GM12878 (cell line): ENCODE measurements around the gene MEGF6. TPM values are rescaled to one million over a fixed set of nuclear protein-coding genes. Genes with fewer than 3 reads are reported as not detected.

Source experiments
- ATAC-seq: fragments of 200-7000 bp; cut with Tn5 transposase; 3 replicates; pipeline ENCODE4 v1.9.1; 2020; ENCODE audit warnings: mild to moderate bottlenecking, moderate library complexity
- BruUV-seq: library from RNA; stranded (reverse); fragments of 400-500 nt; replicated peaks from 2 replicates; lab custom pipeline; 2021; lab: Mats Ljungman, UMichigan
- CTCF ChIA-PET: fragments of 300-600 bp; sonication (Branson Sonifier 250); formaldehyde crosslinking; extraction: SDS; loops from one replicate; lab custom pipeline; 2021; ENCODE audit warnings: inconsistent platforms; lab: Yijun Ruan, JAX
- POLR2A ChIA-PET: fragments of 350-600 bp; formaldehyde crosslinking; extraction: SDS; loops from one replicate; lab custom pipeline; 2021; ENCODE audit warnings: inconsistent platforms; lab: Charles Lee
- RAD21 ChIA-PET: fragments of 300-600 bp; sonication (Branson Sonifier 250); formaldehyde crosslinking; loops from one replicate; lab custom pipeline; 2023; ENCODE audit warnings: antibody characterized with exemption; ENCODE audit not compliant: unreplicated experiment; lab: Charles Lee
- SMC1A ChIA-PET: fragments of 300-600 bp; sonication (Branson Sonifier 250); formaldehyde crosslinking; loops from one replicate; lab custom pipeline; 2023; ENCODE audit not compliant: unreplicated experiment, uncharacterized antibody; lab: Charles Lee
- DNase-seq: peaks from one replicate; pipeline ENCODE4 v3.0.0-alpha.2; 2011; ENCODE audit warnings: low read depth, low spot score
- FAIRE-seq: peaks from 3 replicates; lab custom pipeline; 2011; peaks lifted over from hg19 to GRCh38; lab: Jason Lieb, UNC
- H2AFZ ChIP-seq: 2 replicates; pipeline ENCODE4 v1.6.0; 2011; ENCODE audit warnings: low read depth, low read length, control low read depth; ENCODE audit not compliant: control insufficient read depth
- H3K27ac ChIP-seq: 2 replicates; pipeline ENCODE4 v1.5.1; 2011; ENCODE audit warnings: control low read depth; ENCODE audit not compliant: control insufficient read depth, insufficient read depth
- H3K27me3 ChIP-seq, 2 experiments: replicated peaks in 1 of 2; 2 replicates each; pipeline versions ENCODE4 v1.6.0 to v1.6.1; 2011; ENCODE audit warnings: low read length in 1 of 2; ENCODE audit not compliant: control insufficient read depth in 2 of 2, insufficient read depth in 2 of 2
- H3K36me3 ChIP-seq, 2 experiments: 2 replicates each; pipeline ENCODE4 v1.5.1; 2011; ENCODE audit warnings: low read length in 1 of 2; ENCODE audit not compliant: control insufficient read depth in 2 of 2, insufficient read depth in 2 of 2
- H3K4me1 ChIP-seq: 2 replicates; pipeline ENCODE4 v1.6.1; 2011; ENCODE audit warnings: mild to moderate bottlenecking, low read length, moderate library complexity, mixed read lengths; ENCODE audit not compliant: control insufficient read depth, insufficient read depth
- H3K4me2 ChIP-seq: 2 replicates; pipeline ENCODE4 v1.6.0; 2011; ENCODE audit warnings: control low read depth; ENCODE audit not compliant: control insufficient read depth, insufficient read depth
- H3K4me3 ChIP-seq: fragments of 200-600 bp; sonication (generic); 2 replicates; pipeline ENCODE4 v1.5.1; 2016
- H3K79me2 ChIP-seq: 2 replicates; pipeline ENCODE4 v1.6.0; 2011; ENCODE audit warnings: low read length; ENCODE audit not compliant: control insufficient read depth, insufficient read depth
- H3K9ac ChIP-seq: 2 replicates; pipeline ENCODE4 v1.8.0; 2011; ENCODE audit warnings: low read length, control low read depth, mixed read lengths; ENCODE audit not compliant: control insufficient read depth, insufficient read depth
- H3K9me3 ChIP-seq: replicated peaks from 3 replicates; pipeline ENCODE4 v1.5.1; 2011; ENCODE audit warnings: mild to moderate bottlenecking, low read length; ENCODE audit not compliant: control insufficient read depth, insufficient read depth
- H4K20me1 ChIP-seq: 2 replicates; pipeline ENCODE4 v1.6.0; 2011; ENCODE audit not compliant: control insufficient read depth, insufficient read depth
- CUX1 ChIP-seq: IDR thresholded peaks from 2 replicates; pipeline ENCODE4 v1.6.1; 2012; ENCODE audit warnings: improper control_type of control experiment, low read depth, low read length; ENCODE audit not compliant: insufficient replicate concordance
- EGR1 ChIP-seq, 2 experiments: IDR thresholded peaks; 1 replicate in 1 of 2; 2 replicates in 1 of 2; pipeline ENCODE4 v1.6.1; 2011 to 2012; ENCODE audit warnings: low read depth in 2 of 2, low read length in 2 of 2, borderline replicate concordance in 1 of 2, mild to moderate bottlenecking in 1 of 2, moderate library complexity in 1 of 2
- ELK1 ChIP-seq: IDR thresholded peaks from 2 replicates; pipeline ENCODE4 v1.6.1; 2012; ENCODE audit warnings: low read depth, low read length, improper control_type of control experiment
- IKZF1 ChIP-seq: fragments of 450-650 bp; conservative IDR thresholded peaks from 2 replicates; pipeline ENCODE4 v1.6.1; 2017; ENCODE audit warnings: antibody characterized with exemption, mild to moderate bottlenecking
- MTA3 ChIP-seq: IDR thresholded peaks from 2 replicates; pipeline ENCODE4 v1.6.1; 2012; ENCODE audit warnings: low read length, inconsistent platforms, borderline replicate concordance
- NKRF ChIP-seq: fragments of 450-650 bp; conservative IDR thresholded peaks from 2 replicates; pipeline ENCODE4 v1.6.1; 2017; ENCODE audit warnings: mild to moderate bottlenecking, moderate library complexity
- NR2C2 ChIP-seq: IDR thresholded peaks from 2 replicates; pipeline ENCODE4 v1.6.1; 2011; ENCODE audit warnings: borderline replicate concordance, low read depth; ENCODE audit not compliant: control insufficient read depth, insufficient read length
- PKNOX1 ChIP-seq: fragments of 450-650 bp; IDR thresholded peaks from 2 replicates; pipeline ENCODE4 v1.6.1; 2016; ENCODE audit warnings: mild to moderate bottlenecking
- POLR2AphosphoS5 ChIP-seq: IDR thresholded peaks from 2 replicates; pipeline ENCODE4 v1.6.1; 2011; ENCODE audit warnings: mild to moderate bottlenecking, low read length, inconsistent platforms
- RCOR1 ChIP-seq: conservative IDR thresholded peaks from 2 replicates; pipeline ENCODE4 v1.6.1; 2012; ENCODE audit warnings: low read depth, low read length, improper control_type of control experiment
- SREBF1 ChIP-seq: IDR thresholded peaks from 2 replicates; pipeline ENCODE4 v1.6.1; 2012; ENCODE audit warnings: mild to moderate bottlenecking, low read length
- TBL1XR1 ChIP-seq: IDR thresholded peaks from 2 replicates; pipeline ENCODE4 v1.6.1; 2012; ENCODE audit warnings: low read depth, low read length, improper control_type of control experiment
- WGBS: methylation state at CpG from one replicate; pipeline ENCODE4 v1.1.6; 2016; ENCODE audit warnings: low lambda C conversion rate; ENCODE audit not compliant: insufficient replicate concordance, insufficient coverage; ENCODE audit errors: missing lambda C conversion rate; 5-methylcytosine and 5-hydroxymethylcytosine counted together
- in situ Hi-C: fragments of 300-500 bp; cut with MboI; formaldehyde crosslinking; loops from 9 replicates; pipeline ENCODE4 v1.14.3; 2018; ENCODE audit warnings: mixed read lengths
- intact Hi-C: fragments of 100-400 bp; cut with micrococcal nuclease; formaldehyde crosslinking; loops from one replicate; pipeline ENCODE4 v1.14.2; 2022; ENCODE audit not compliant: unreplicated experiment
- polyA plus RNA-seq, 11 experiments: library from polyadenylated mRNA; depleted of rRNA in 4 of 11; unstranded in 6 of 11; stranded (reverse) in 5 of 11; fragments of >200 nt; fragmentation: Nextera tagmentation in 4 of 11; fragmentation: Illumina TruSeq in 1 of 11; extraction: Ambion mirVana in 4 of 11; extraction: Trizol in 1 of 11; gene quantifications; 1 replicate in 1 of 11; 2 replicates in 10 of 11; pipeline versions ENCODE4 v1.2.1 to v1.2.3, GENCODE V29; 2011 to 2016; ENCODE audit warnings: inconsistent platforms in 2 of 11, missing spikeins in 2 of 11, low read depth in 1 of 11
- total RNA-seq, 4 experiments: library from RNA; depleted of rRNA in 3 of 4; stranded (reverse); fragments of >200 nt in 3 of 4; fragmentation: Illumina TruSeq in 1 of 4; extraction: Trizol in 1 of 4; gene quantifications; 2 replicates each; pipeline versions ENCODE4 v1.2.1 to v1.2.3, GENCODE V29; 2013 to 2021

The MEGF6 gene
- total and polyA plus RNA-seq, 10 of the 15 experiments (the other 5 are each of a cell fraction or from before 2014, with no cell fraction given) = 0.03 to 0.41 TPM; not detected in 8

GRCh38 chr1:3451994-3452865 is 159.1 kb downstream of the MEGF6 start (continued):
- no peak for TF ChIP-seq MTA3

GRCh38 chr1:3450983-3451382 is 160.3 kb downstream of the MEGF6 start:
- ATAC-seq = no peak
- H2AFZ ChIP-seq = no peak overlapping the region
- ChIA-PET RAD21 (no interaction called here), POLR2A (no interaction called here), SMC1A (no interaction called here), CTCF (no interaction called here)
- DNase-seq = no peak
- no peaks in the 10 kb centered on the region for H3K79me2 ChIP-seq
- no peak overlapping the region for H3K4me2 ChIP-seq
- H3K27me3 ChIP-seq = no peaks in the 10 kb centered on the region
- H4K20me1 ChIP-seq = no peaks in the 10 kb centered on the region
- no TSS peak for BruUV-seq
- FAIRE-seq = no peak
- H3K4me3 ChIP-seq = no peak overlapping the region
- no peak overlapping the region for H3K27ac ChIP-seq
- H3K36me3 ChIP-seq = no peaks in the 10 kb centered on the region
- 16% methylated on average over 12 of the region's 12 CpGs for WGBS
- intact Hi-C loops = no loop called here
- no peaks in the 10 kb centered on the region for H3K4me1 ChIP-seq
- no peaks in the 10 kb centered on the region for H3K9me3 ChIP-seq
- in situ Hi-C loops = loop anchor here (5.0 kb wide), 1 partner anchor 166 kb away; no protein-coding TSS in a partner anchor
- H3K9ac ChIP-seq = no peak overlapping the region
- TF ChIP-seq IKZF1 = no peak
- TF ChIP-seq POLR2AphosphoS5 = no peak
- no peak for TF ChIP-seq SREBF1
- no peak for TF ChIP-seq TBL1XR1
- no peak for TF ChIP-seq NKRF
- TF ChIP-seq RCOR1 = no peak
- no peak for TF ChIP-seq NR2C2
- TF ChIP-seq ELK1 = no peak
- no peak for TF ChIP-seq PKNOX1
- TF ChIP-seq EGR1 (IDR thresholded peaks at IDR 0.05; ENCODE audit: borderline replicate concordance in 1 of 2, low read depth in 2 of 2, low read length in 2 of 2) = no peak
- no peak for TF ChIP-seq CUX1
